ENCODE data around the gene CALN1. TPM values are rescaled to one million over a fixed set of nuclear protein-coding genes. Genes with fewer than 3 reads are reported as not detected.

The CALN1 gene
- polyA plus RNA-seq, 1 donor (not counting 4 experiments of a cell fraction or from before 2014, with no cell fraction given): not detected

- no peaks in the 10 kb centered on the region for H3K9me1 ChIP-seq (ENCODE audit: control insufficient read depth, extremely low read depth, insufficient read depth, low read length)
- FAIRE-seq: no peak
These were observed 319.4 kb downstream of the CALN1 start for GRCh38 chr7:72092769-72093168.

DNA sequence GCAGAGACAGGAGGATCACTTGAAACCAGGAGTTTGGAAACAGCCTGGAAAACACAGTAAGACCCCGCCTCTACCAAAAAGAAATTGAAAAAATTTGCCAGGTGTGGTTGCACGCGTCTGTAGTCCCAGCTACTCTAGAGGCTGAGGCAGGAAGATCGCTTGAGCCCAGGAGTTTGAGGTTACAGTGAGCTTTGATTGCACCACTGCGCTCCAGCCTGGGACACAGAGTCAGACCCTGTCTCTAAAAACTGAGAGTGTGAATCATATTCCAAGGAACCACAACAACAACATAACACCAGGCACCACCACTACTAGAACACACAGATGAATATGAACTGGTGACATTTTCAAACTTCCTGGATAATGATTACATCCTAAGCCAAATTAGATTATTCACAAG lies 324.2 kb downstream of the CALN1 start:
- no peak overlapping the region for H3K27ac ChIP-seq (ENCODE audit: control insufficient read depth, insufficient read depth, low read length)
- TF ChIP-seq, protein P1, sequence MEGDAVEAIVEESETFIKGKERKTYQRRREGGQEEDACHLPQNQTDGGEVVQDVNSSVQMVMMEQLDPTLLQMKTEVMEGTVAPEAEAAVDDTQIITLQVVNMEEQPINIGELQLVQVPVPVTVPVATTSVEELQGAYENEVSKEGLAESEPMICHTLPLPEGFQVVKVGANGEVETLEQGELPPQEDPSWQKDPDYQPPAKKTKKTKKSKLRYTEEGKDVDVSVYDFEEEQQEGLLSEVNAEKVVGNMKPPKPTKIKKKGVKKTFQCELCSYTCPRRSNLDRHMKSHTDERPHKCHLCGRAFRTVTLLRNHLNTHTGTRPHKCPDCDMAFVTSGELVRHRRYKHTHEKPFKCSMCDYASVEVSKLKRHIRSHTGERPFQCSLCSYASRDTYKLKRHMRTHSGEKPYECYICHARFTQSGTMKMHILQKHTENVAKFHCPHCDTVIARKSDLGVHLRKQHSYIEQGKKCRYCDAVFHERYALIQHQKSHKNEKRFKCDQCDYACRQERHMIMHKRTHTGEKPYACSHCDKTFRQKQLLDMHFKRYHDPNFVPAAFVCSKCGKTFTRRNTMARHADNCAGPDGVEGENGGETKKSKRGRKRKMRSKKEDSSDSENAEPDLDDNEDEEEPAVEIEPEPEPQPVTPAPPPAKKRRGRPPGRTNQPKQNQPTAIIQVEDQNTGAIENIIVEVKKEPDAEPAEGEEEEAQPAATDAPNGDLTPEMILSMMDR (optimal IDR thresholded peaks at IDR 0.05 in 1 of 3, IDR thresholded peaks at IDR 0.05 in 1 of 3, conservative IDR thresholded peaks at IDR 0.05 in 1 of 3; ENCODE audit: extremely low read depth in 1 of 3, insufficient read depth in 2 of 3, low read length in 3 of 3): no peak
- TF ChIP-seq EZH2 (IDR thresholded peaks at IDR 0.05; ENCODE audit: low read length): no peak
- no peaks in the 10 kb centered on the region for H3K4me1 ChIP-seq (ENCODE audit: control insufficient read depth, extremely low read depth, insufficient read depth, low read length)
- no peak overlapping the region for H3K4me2 ChIP-seq (ENCODE audit: control insufficient read depth, extremely low read depth, insufficient read depth, low read depth, low read length)
- no peak overlapping the region for H3K4me3 ChIP-seq (ENCODE audit: control insufficient read depth in 2 of 3, extremely low read depth in 1 of 3, insufficient read depth in 2 of 3, low read depth in 1 of 3, low read length in 3 of 3)
- H3K9ac ChIP-seq (ENCODE audit: control insufficient read depth, extremely low read depth, insufficient read depth, low read length): no peak overlapping the region
- no peaks in the 10 kb centered on the region for H3K79me2 ChIP-seq (ENCODE audit: control insufficient read depth, insufficient read depth, low read length)
- DNase-seq (ENCODE audit: low read depth, low spot score) (no peak), FAIRE-seq (no peak)
- no peak overlapping the region for H2AFZ ChIP-seq (ENCODE audit: control insufficient read depth, low read length)
- H3K27me3 ChIP-seq (ENCODE audit: control insufficient read depth, extremely low read depth, insufficient read depth, low read length): no peaks in the 10 kb centered on the region
- no peaks in the 10 kb centered on the region for H4K20me1 ChIP-seq (ENCODE audit: control insufficient read depth, extremely low read depth, insufficient read depth, low read length)
- no peaks in the 10 kb centered on the region for H3K9me3 ChIP-seq (ENCODE audit: control insufficient read depth, low read depth, low read length)
- H3K36me3 ChIP-seq (ENCODE audit: control insufficient read depth in 2 of 2, extremely low read depth in 1 of 2, insufficient read depth in 2 of 2, low read length in 2 of 2): no peaks in the 10 kb centered on the region
- no peaks in the 10 kb centered on the region for H3K9me1 ChIP-seq (ENCODE audit: control insufficient read depth, extremely low read depth, insufficient read depth, low read length)
- dilution Hi-C loops (cut with MboI; ENCODE audit: extremely low pct_ligation_motif_present, low sequenced_read_pairs): no loop called here

More at GRCh38 chr7:72092769-72093168, 319.4 kb downstream of the CALN1 start:
- Histone ChIP-seq H3K9ac (ENCODE audit: control insufficient read depth, extremely low read depth, insufficient read depth, low read length) (no peak overlapping the region), H2AFZ (ENCODE audit: control insufficient read depth, low read length) (no peak overlapping the region), H3K36me3 (ENCODE audit: control insufficient read depth in 2 of 2, extremely low read depth in 1 of 2, insufficient read depth in 2 of 2, low read length in 2 of 2) (no peaks in the 10 kb centered on the region), H3K27ac (ENCODE audit: control insufficient read depth, insufficient read depth, low read length) (no peak overlapping the region), H3K9me3 (ENCODE audit: control insufficient read depth, low read depth, low read length) (no peaks in the 10 kb centered on the region), H3K4me2 (ENCODE audit: control insufficient read depth, extremely low read depth, insufficient read depth, low read depth, low read length) (no peak overlapping the region), H3K4me1 (ENCODE audit: control insufficient read depth, extremely low read depth, insufficient read depth, low read length) (no peaks in the 10 kb centered on the region), H3K27me3 (ENCODE audit: control insufficient read depth, extremely low read depth, insufficient read depth, low read length) (no peaks in the 10 kb centered on the region), H4K20me1 (ENCODE audit: control insufficient read depth, extremely low read depth, insufficient read depth, low read length) (no peaks in the 10 kb centered on the region), H3K79me2 (ENCODE audit: control insufficient read depth, insufficient read depth, low read length) (no peaks in the 10 kb centered on the region), H3K4me3 (ENCODE audit: control insufficient read depth in 2 of 3, extremely low read depth in 1 of 3, insufficient read depth in 2 of 3, low read depth in 1 of 3, low read length in 3 of 3) (no peak overlapping the region)
- dilution Hi-C loops (cut with MboI; ENCODE audit: extremely low pct_ligation_motif_present, low sequenced_read_pairs): no loop called here
- TF ChIP-seq EZH2 (IDR thresholded peaks at IDR 0.05; ENCODE audit: low read length): no peak
- TF ChIP-seq, protein P1 (optimal IDR thresholded peaks at IDR 0.05 in 1 of 3, IDR thresholded peaks at IDR 0.05 in 1 of 3, conservative IDR thresholded peaks at IDR 0.05 in 1 of 3; ENCODE audit: extremely low read depth in 1 of 3, insufficient read depth in 2 of 3, low read length in 3 of 3): no peak
- DNase-seq (ENCODE audit: low read depth, low spot score): no peak
